GM21515 (cell line): Measurements from ENCODE around the gene NAA25.
A peak's percentile ranks its signal among the peaks of the same experiment; 100 is the strongest.
"Not testable (repeated sequence)": the region's sequence is repeated elsewhere in the genome, so short reads cannot be mapped to it uniquely, and the experiment has no call there.

Source experiments
- ATAC-seq: cut with Tn5 transposase; IDR thresholded peaks from one replicate; pipeline ENCODE4 v1.9.1; 2021; ENCODE audit not compliant: unreplicated experiment

NAA25 gene

GRCh38 chr12:112010415-112011344 lies 97.9 kb downstream of the NAA25 start:
- ATAC-seq, result no peak

- not testable (repeated sequence) for ATAC-seq
Observed at GRCh38 chr12:112009596-112009995, 99.0 kb downstream of the NAA25 start.

GRCh38 chr12:112008918-112009317 lies 99.7 kb downstream of the NAA25 start:
- no peak for ATAC-seq

GRCh38 chr12:112007945-112008344 lies 100.6 kb downstream of the NAA25 start:
- no peak for ATAC-seq

- ATAC-seq, result no peak
Observed at GRCh38 chr12:112005419-112006395, 102.9 kb downstream of the NAA25 start.

GRCh38 chr12:112004041-112004440 lies 104.5 kb downstream of the NAA25 start:
- ATAC-seq, result no peak

- no peak for ATAC-seq
Observed at GRCh38 chr12:112001576-112001975, 107.0 kb downstream of the NAA25 start.

GRCh38 chr12:112000820-112001219 lies 107.8 kb downstream of the NAA25 start:
- ATAC-seq, result no peak

- not testable (repeated sequence) for ATAC-seq
Observed at GRCh38 chr12:111999129-111999528, 109.5 kb downstream of the NAA25 start.

GRCh38 chr12:111998015-111998414 lies 110.6 kb downstream of the NAA25 start:
- no peak for ATAC-seq

GRCh38 chr12:111997300-111997699 lies 111.3 kb downstream of the NAA25 start:
- ATAC-seq, result no peak

- ATAC-seq, result no peak
Observed at GRCh38 chr12:111995782-111996480, 112.7 kb downstream of the NAA25 start.

- ATAC-seq, result peak; percentile 20
Observed at GRCh38 chr12:111994211-111995111, 114.1 kb downstream of the NAA25 start.

- ATAC-seq, result peak; percentile 50
Observed at GRCh38 chr12:111993292-111994150, 115.1 kb downstream of the NAA25 start.

GRCh38 chr12:111992464-111992863 lies 116.1 kb downstream of the NAA25 start:
- no peak for ATAC-seq

- no peak for ATAC-seq
Observed at GRCh38 chr12:111991946-111992345, 116.6 kb downstream of the NAA25 start.

GRCh38 chr12:111991535-111991934 lies 117.0 kb downstream of the NAA25 start:
- ATAC-seq, result no peak

GRCh38 chr12:111984820-111985219 lies 123.8 kb downstream of the NAA25 start:
- no peak for ATAC-seq

- ATAC-seq, result no peak
Observed at GRCh38 chr12:111981987-111982386, 126.6 kb downstream of the NAA25 start.
